K562 (cell line): ENCODE data around the gene SLC35E3. TPM values are rescaled to one million over a fixed set of nuclear protein-coding genes. Genes with fewer than 3 reads are reported as not detected.

Experiments
- CC2D1A ChIP-seq: fragments of 450-650 bp; IDR thresholded peaks from 2 replicates; pipeline ENCODE4 v1.6.1; 2017; ENCODE audit warnings: mild to moderate bottlenecking
- NFATC3 ChIP-seq: fragments of 450-650 bp; IDR thresholded peaks from 2 replicates; pipeline ENCODE4 v1.6.1; 2017; ENCODE audit warnings: mild to moderate bottlenecking
- NR4A1 ChIP-seq, 2 experiments: fragments of 250-450 bp in 1 of 2; fragments of 450-650 bp in 1 of 2; sonication (Bioruptor Pico) in 1 of 2; IDR thresholded peaks; 2 replicates each; pipeline versions ENCODE4 v1.4.0 to v1.6.1; 2016 to 2020; ENCODE audit warnings: mild to moderate bottlenecking in 2 of 2, missing compliant biosample characterization in 1 of 2, missing genetic modification characterization in 1 of 2, moderate library complexity in 1 of 2
- NRF1 ChIP-seq, 2 experiments: fragments of 450-650 bp; IDR thresholded peaks in 1 of 2; conservative IDR thresholded peaks in 1 of 2; 2 replicates each; pipeline ENCODE4 v1.6.1; 2014; ENCODE audit warnings: mild to moderate bottlenecking in 2 of 2
- SNIP1 ChIP-seq: fragments of 450-650 bp; IDR thresholded peaks from 2 replicates; pipeline ENCODE4 v1.7.1; 2017; ENCODE audit warnings: low read depth, mild to moderate bottlenecking
- ZBTB40 ChIP-seq, 2 experiments: fragments of 450-650 bp in 1 of 2; sonication (generic) in 1 of 2; formaldehyde crosslinking in 1 of 2; IDR thresholded peaks; 2 replicates each; pipeline versions ENCODE4 v1.7.1 to v1.9.0; 2016 to 2022; ENCODE audit warnings: inconsistent platforms in 1 of 2, mild to moderate bottlenecking in 1 of 2, missing genetic modification reagents in 1 of 2
- polyA plus RNA-seq, 8 experiments: library from polyadenylated mRNA; depleted of rRNA in 4 of 8; stranded (reverse) in 5 of 8; unstranded in 3 of 8; fragments of >200 nt; fragmentation: Nextera tagmentation in 2 of 8; fragmentation: Illumina TruSeq in 1 of 8; extraction: Ambion mirVana in 2 of 8; extraction: Trizol in 1 of 8; gene quantifications; 2 replicates each; pipeline versions ENCODE4 v1.2.1 to v1.2.3, GENCODE V29; 2011 to 2014; ENCODE audit warnings: inconsistent platforms in 1 of 8, missing spikeins in 1 of 8
- total RNA-seq, 7 experiments: library from RNA; depleted of rRNA in 6 of 7; stranded (reverse); fragments of >200 nt in 6 of 7; fragmentation: Illumina TruSeq in 2 of 7; extraction: Trizol in 2 of 7; gene quantifications; 2 replicates each; pipeline versions ENCODE4 v1.2.1 to v1.2.3, GENCODE V29; 2011 to 2021; ENCODE audit warnings: low replicate concordance in 1 of 7

Gene SLC35E3
- total and polyA plus RNA-seq, 9 of the 15 experiments (the other 6 are each of a cell fraction or from before 2014, with no cell fraction given), result 1.2 to 5.9 (median 3.8) TPM

GRCh38 chr12:68806488-68807237 is 60.7 kb downstream of the SLC35E3 start (continued):
- peak; percentile 83 for TF ChIP-seq ZBTB40 (IDR thresholded peaks at IDR 0.05)
- no peak; the same call in 1 of the 2 replicates for TF ChIP-seq ZBTB40 (CRISPR knock-in tag; IDR thresholded peaks at IDR 0.05)
- 0 out of 2 replicates have a peak, but pooled peaks have one; percentile 14 for TF ChIP-seq CC2D1A
- no peak for TF ChIP-seq NFATC3
- TF ChIP-seq SNIP1, result 0 out of 2 replicates have a peak, but pooled peaks have one; percentile 12
- peak; percentile 33 to 55; a peak in 2 of 4 replicates for TF ChIP-seq NRF1 (conservative IDR thresholded peaks at IDR 0.05 in 1 of 2, IDR thresholded peaks at IDR 0.05 in 1 of 2)
- TF ChIP-seq NR4A1 (CRISPR knock-in tag; IDR thresholded peaks at IDR 0.05), result no peak
- TF ChIP-seq NR4A1 (tag; IDR thresholded peaks at IDR 0.05), result no peak
